Ectodermal cell (in vitro differentiated cells): ENCODE measurements around the gene MAML3.

Source experiments
- H3K27ac ChIP-seq: 2 replicates; pipeline ENCODE4 v1.7.0; 2013; ENCODE audit warnings: mild to moderate bottlenecking, low read depth, low read length; ENCODE audit not compliant: insufficient read depth, poor library complexity, severe bottlenecking
- H3K27me3 ChIP-seq: 2 replicates; pipeline ENCODE4 v1.7.0; 2013; ENCODE audit warnings: mild to moderate bottlenecking, low read length; ENCODE audit not compliant: insufficient read depth, control insufficient read depth, poor library complexity, severe bottlenecking
- H3K36me3 ChIP-seq: one replicate; pipeline ENCODE4 v1.7.0; 2013; ENCODE audit warnings: low read length; ENCODE audit not compliant: control insufficient read depth, insufficient read depth
- H3K4me1 ChIP-seq: one replicate; pipeline ENCODE4 v1.7.0; 2013; ENCODE audit warnings: low read length; ENCODE audit not compliant: control insufficient read depth, insufficient read depth
- H3K4me3 ChIP-seq: 2 replicates; pipeline ENCODE4 v1.7.0; 2013; ENCODE audit warnings: low read depth, low read length, control low read depth; ENCODE audit not compliant: insufficient read depth
- H3K9me3 ChIP-seq: 2 replicates; pipeline ENCODE4 v1.7.0; 2013; ENCODE audit warnings: mild to moderate bottlenecking, low read length, moderate library complexity; ENCODE audit not compliant: control insufficient read depth
- WGBS, 2 experiments: methylation state at CpG; one replicate each; pipeline ENCODE4 v1.1.7; 2013; ENCODE audit warnings: missing lambda C conversion rate in 2 of 2; 5-methylcytosine and 5-hydroxymethylcytosine counted together

The MAML3 gene

GRCh38 chr4:140020457-140021361, 133.3 kb downstream of the MAML3 start:
- no peaks in the 10 kb centered on the region for H3K27me3 ChIP-seq
- H3K27ac ChIP-seq, result no peak overlapping the region
- 92 to 98% methylated on average over 3 to 4 of the region's 4 CpGs for WGBS, 2 experiments
- no peaks in the 10 kb centered on the region for H3K9me3 ChIP-seq
- no peaks in the 10 kb centered on the region for H3K36me3 ChIP-seq
- H3K4me3 ChIP-seq, result no peak overlapping the region
- H3K4me1 ChIP-seq, result no peaks in the 10 kb centered on the region

GRCh38 chr4:140019619-140020347, 134.2 kb downstream of the MAML3 start:
- Histone ChIP-seq H3K4me3 (no peak overlapping the region), H3K4me1 (no peaks in the 10 kb centered on the region), H3K27ac (no peak overlapping the region), H3K27me3 (no peaks in the 10 kb centered on the region), H3K9me3 (no peaks in the 10 kb centered on the region), H3K36me3 (no peaks in the 10 kb centered on the region)
- 98 to 99% methylated on average over 3 of the region's 3 CpGs for WGBS, 2 experiments

DNA sequence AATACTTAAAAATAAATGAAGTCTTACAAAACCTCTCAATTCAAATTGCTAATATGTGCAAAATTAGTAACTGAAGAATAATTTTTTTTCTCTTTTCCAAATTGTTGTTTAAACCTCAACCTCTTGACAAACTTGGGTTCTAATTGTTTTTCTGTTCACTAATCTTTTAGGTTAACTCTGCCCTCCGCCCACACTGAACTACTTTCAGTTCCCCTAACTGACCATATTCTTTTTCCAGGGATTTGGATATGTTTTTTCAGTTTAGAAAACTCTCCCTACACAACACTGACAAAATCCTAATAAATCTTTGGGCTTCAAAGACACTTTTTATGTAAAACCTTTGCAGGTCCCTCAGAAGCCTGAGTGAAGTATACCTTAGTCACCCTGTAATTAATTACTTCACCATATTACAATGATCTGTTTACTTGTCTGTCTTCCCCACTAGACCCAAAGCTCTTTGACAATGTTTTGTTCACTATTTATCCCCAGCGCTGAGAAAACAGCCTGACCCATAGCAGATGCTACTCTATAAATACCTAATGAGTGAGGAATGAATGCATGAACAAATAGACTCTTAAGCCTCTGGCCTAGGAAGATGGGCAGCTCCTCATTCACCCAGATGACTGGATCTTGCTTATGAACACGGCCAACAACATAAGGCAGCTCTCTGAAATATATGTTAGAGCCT, 134.9 kb downstream of the MAML3 start:
- Histone ChIP-seq H3K4me1 (no peaks in the 10 kb centered on the region), H3K27me3 (no peaks in the 10 kb centered on the region), H3K36me3 (no peaks in the 10 kb centered on the region), H3K9me3 (no peaks in the 10 kb centered on the region), H3K27ac (no peak overlapping the region), H3K4me3 (no peak overlapping the region)
- WGBS, 2 experiments, result 95 to 99% methylated on average over 3 of the region's 3 CpGs

- no peaks in the 10 kb centered on the region for H3K27me3 ChIP-seq
Observed at GRCh38 chr4:140014284-140014683, 139.7 kb downstream of the MAML3 start.

GRCh38 chr4:140012688-140013486, 141.1 kb downstream of the MAML3 start:
- Histone ChIP-seq H3K27ac (no peak overlapping the region), H3K27me3 (no peaks in the 10 kb centered on the region)
- 65 to 67% methylated on average over 11 of the region's 11 CpGs for WGBS, 2 experiments

More at GRCh38 chr4:140014284-140014683, 139.7 kb downstream of the MAML3 start:
- H3K4me3 ChIP-seq, result no peak overlapping the region
- no peaks in the 10 kb centered on the region for H3K36me3 ChIP-seq
- no peak overlapping the region for H3K27ac ChIP-seq
- H3K9me3 ChIP-seq, result no peaks in the 10 kb centered on the region
- no peaks in the 10 kb centered on the region for H3K4me1 ChIP-seq
- WGBS, 2 experiments, result 96 to 99% methylated on average over 4 to 5 of the region's 5 CpGs

GRCh38 chr4:140005699-140006098, 148.3 kb downstream of the MAML3 start:
- peaks cover 28% of the 10 kb centered on the region for H3K4me1 ChIP-seq

More at GRCh38 chr4:140012688-140013486, 141.1 kb downstream of the MAML3 start:
- H3K36me3 ChIP-seq, result no peaks in the 10 kb centered on the region
- no peaks in the 10 kb centered on the region for H3K9me3 ChIP-seq
- no peaks in the 10 kb centered on the region for H3K4me1 ChIP-seq
- no peak overlapping the region for H3K4me3 ChIP-seq

GRCh38 chr4:140004922-140005627, 148.9 kb downstream of the MAML3 start:
- Histone ChIP-seq H3K36me3 (no peaks in the 10 kb centered on the region), H3K27ac (peak overlapping the region; percentile 89), H3K4me1 (peaks cover 28% of the 10 kb centered on the region), H3K4me3 (peak overlapping the region; percentile 7), H3K27me3 (no peaks in the 10 kb centered on the region), H3K9me3 (no peaks in the 10 kb centered on the region)
- WGBS, 2 experiments, result 7 to 22% methylated on average over 1 to 2 of the region's 2 CpGs

More at GRCh38 chr4:140005699-140006098, 148.3 kb downstream of the MAML3 start:
- H3K4me3 ChIP-seq, result no peak overlapping the region
- H3K36me3 ChIP-seq, result no peaks in the 10 kb centered on the region
- 76 to 90% methylated on average over 4 of the region's 4 CpGs for WGBS, 2 experiments
- H3K9me3 ChIP-seq, result no peaks in the 10 kb centered on the region
- no peaks in the 10 kb centered on the region for H3K27me3 ChIP-seq
- no peak overlapping the region for H3K27ac ChIP-seq

DNA sequence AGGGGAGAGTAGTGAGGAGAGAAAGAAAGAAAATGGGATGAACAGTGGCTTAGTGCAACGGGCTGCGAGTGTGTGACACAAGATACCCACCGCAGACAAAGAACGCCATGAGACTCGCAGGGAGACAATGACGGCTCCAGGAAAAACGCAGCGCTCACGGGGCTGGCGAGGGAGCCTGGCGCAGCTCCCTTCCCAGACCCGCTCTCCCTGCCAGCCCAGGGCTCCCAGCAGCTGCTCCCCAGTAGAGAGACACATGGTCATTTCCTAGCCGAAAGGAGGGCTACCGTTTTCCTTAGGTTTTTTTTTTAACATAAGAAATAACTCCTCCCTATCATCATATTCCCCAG, 149.5 kb downstream of the MAML3 start:
- no peaks in the 10 kb centered on the region for H3K27me3 ChIP-seq
- peaks cover 28% of the 10 kb centered on the region for H3K4me1 ChIP-seq
- H3K27ac ChIP-seq, result peak overlapping the region; percentile 89
- H3K9me3 ChIP-seq, result no peaks in the 10 kb centered on the region
- peak overlapping the region; percentile 7 for H3K4me3 ChIP-seq
- H3K36me3 ChIP-seq, result no peaks in the 10 kb centered on the region
- WGBS, 2 experiments, result 1% methylated on average over 14 of the region's 14 CpGs

- no peak overlapping the region for H3K4me3 ChIP-seq
- no peaks in the 10 kb centered on the region for H3K9me3 ChIP-seq
- H3K36me3 ChIP-seq, result no peaks in the 10 kb centered on the region
- 54 to 61% methylated on average over 5 of the region's 6 CpGs for WGBS, 2 experiments
- peak overlapping the region; percentile 89 for H3K27ac ChIP-seq
- no peaks in the 10 kb centered on the region for H3K27me3 ChIP-seq
- peaks cover 28% of the 10 kb centered on the region for H3K4me1 ChIP-seq
Observed at GRCh38 chr4:140003876-140004548, 150.0 kb downstream of the MAML3 start.
